NCI-H345 (cell line): ENCODE measurements around the gene FOXL3.
"Not testable (repeated sequence)": the region's sequence is repeated elsewhere in the genome, so short reads cannot be mapped to it uniquely, and the experiment has no call there.

Source experiments
- DNase-seq: peaks from one replicate; lab custom pipeline; 2025; lab: John Stamatoyannopoulos, UW

Gene FOXL3

GRCh38 chr7:255038-255435, 34.9 kb upstream of the FOXL3 start:
- DNase-seq: no peak

- DNase-seq: no peak
These were observed 34.1 kb upstream of the FOXL3 start for GRCh38 chr7:255721-256361.

GRCh38 chr7:256461-256940, 33.5 kb upstream of the FOXL3 start:
- no peak for DNase-seq

GRCh38 chr7:256981-257646, 32.9 kb upstream of the FOXL3 start:
- DNase-seq: no peak

- no peak for DNase-seq
These were observed 32.4 kb upstream of the FOXL3 start for GRCh38 chr7:257647-257992.

GRCh38 chr7:258476-259190, 31.3 kb upstream of the FOXL3 start:
- no peak for DNase-seq

GRCh38 chr7:259191-259505, 30.8 kb upstream of the FOXL3 start:
- DNase-seq: no peak

GRCh38 chr7:259751-260405, 30.1 kb upstream of the FOXL3 start:
- DNase-seq: no peak

GRCh38 chr7:260441-261281, 29.3 kb upstream of the FOXL3 start:
- no peak for DNase-seq

GRCh38 chr7:261341-262250, 28.4 kb upstream of the FOXL3 start:
- DNase-seq: no peak

- DNase-seq: no peak
These were observed 27.8 kb upstream of the FOXL3 start for GRCh38 chr7:262251-262572.

- DNase-seq: not testable (repeated sequence)
These were observed 27.2 kb upstream of the FOXL3 start for GRCh38 chr7:262631-263311.

- not testable (repeated sequence) for DNase-seq
These were observed 26.3 kb upstream of the FOXL3 start for GRCh38 chr7:263483-264351.

- peak; percentile 67 for DNase-seq
These were observed 25.3 kb upstream of the FOXL3 start for GRCh38 chr7:264541-265191.

GRCh38 chr7:265192-265997, 24.6 kb upstream of the FOXL3 start:
- DNase-seq: no peak

- DNase-seq: no peak
These were observed 23.7 kb upstream of the FOXL3 start for GRCh38 chr7:265998-266850.
